C4-2B (cell line): ENCODE data around the gene PARVB.

ENCODE experiments used
- ZFX ChIP-seq: fragments of 450-650 bp; IDR thresholded peaks from 2 replicates; pipeline ENCODE4 v1.6.1; 2017
- TF ChIP-seq, protein P1 (sequence below): fragments of 450-650 bp; conservative IDR thresholded peaks from 2 replicates; pipeline ENCODE4 v1.5.1; 2017; ENCODE audit warnings: mild to moderate bottlenecking

DNA sequence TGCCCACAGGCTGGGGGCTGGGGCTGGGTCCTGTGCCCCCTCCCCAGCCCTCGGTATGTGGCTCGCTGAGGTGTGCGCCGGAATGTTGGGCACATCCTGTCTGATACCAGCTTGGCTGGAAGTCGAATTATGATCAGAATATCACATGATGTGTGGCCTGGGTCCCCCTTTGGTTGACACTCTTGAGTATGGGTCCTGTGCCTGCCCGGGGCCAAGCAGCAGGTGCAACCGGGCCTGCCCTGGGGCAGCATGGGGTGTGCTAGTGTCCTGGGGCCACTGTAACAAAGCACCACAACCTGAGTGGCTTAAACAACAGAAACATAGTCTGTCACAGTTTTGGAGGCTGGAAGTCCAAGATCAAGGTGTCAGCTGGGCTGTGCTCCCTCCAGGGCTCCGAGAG is 52.7 kb downstream of the PARVB start:
- TF ChIP-seq, protein P1, sequence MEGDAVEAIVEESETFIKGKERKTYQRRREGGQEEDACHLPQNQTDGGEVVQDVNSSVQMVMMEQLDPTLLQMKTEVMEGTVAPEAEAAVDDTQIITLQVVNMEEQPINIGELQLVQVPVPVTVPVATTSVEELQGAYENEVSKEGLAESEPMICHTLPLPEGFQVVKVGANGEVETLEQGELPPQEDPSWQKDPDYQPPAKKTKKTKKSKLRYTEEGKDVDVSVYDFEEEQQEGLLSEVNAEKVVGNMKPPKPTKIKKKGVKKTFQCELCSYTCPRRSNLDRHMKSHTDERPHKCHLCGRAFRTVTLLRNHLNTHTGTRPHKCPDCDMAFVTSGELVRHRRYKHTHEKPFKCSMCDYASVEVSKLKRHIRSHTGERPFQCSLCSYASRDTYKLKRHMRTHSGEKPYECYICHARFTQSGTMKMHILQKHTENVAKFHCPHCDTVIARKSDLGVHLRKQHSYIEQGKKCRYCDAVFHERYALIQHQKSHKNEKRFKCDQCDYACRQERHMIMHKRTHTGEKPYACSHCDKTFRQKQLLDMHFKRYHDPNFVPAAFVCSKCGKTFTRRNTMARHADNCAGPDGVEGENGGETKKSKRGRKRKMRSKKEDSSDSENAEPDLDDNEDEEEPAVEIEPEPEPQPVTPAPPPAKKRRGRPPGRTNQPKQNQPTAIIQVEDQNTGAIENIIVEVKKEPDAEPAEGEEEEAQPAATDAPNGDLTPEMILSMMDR: no peak
- no peak for TF ChIP-seq ZFX
